ENCODE measurements around the gene CEP89.
"Not testable (repeated sequence)": the region's sequence is repeated elsewhere in the genome, so short reads cannot be mapped to it uniquely, and the experiment has no call there.

The CEP89 gene

GRCh38 chr19:32945260-32945659, 26.5 kb downstream of the CEP89 start:
- DNase-seq, result no peak

- DNase-seq, result not testable (repeated sequence)
These were observed 30.5 kb downstream of the CEP89 start for GRCh38 chr19:32941273-32941672.

GRCh38 chr19:32936065-32936464, 35.7 kb downstream of the CEP89 start:
- DNase-seq, result no peak

- DNase-seq, result no peak
These were observed 36.1 kb downstream of the CEP89 start for GRCh38 chr19:32935629-32936028.

- DNase-seq, result no peak
These were observed 38.2 kb downstream of the CEP89 start for GRCh38 chr19:32933571-32933970.

GRCh38 chr19:32930567-32930966, 41.2 kb downstream of the CEP89 start:
- no peak for DNase-seq

GRCh38 chr19:32928806-32929205, 43.0 kb downstream of the CEP89 start:
- DNase-seq, result peak; percentile 69

GRCh38 chr19:32924200-32924599, 47.6 kb downstream of the CEP89 start:
- DNase-seq, result no peak

GRCh38 chr19:32921624-32922023, 50.1 kb downstream of the CEP89 start:
- DNase-seq, result no peak

- DNase-seq, result no peak
These were observed 52.4 kb downstream of the CEP89 start for GRCh38 chr19:32919365-32919764.

GRCh38 chr19:32917616-32917996, 54.2 kb downstream of the CEP89 start:
- DNase-seq, result no peak

GRCh38 chr19:32916969-32917615, 54.7 kb downstream of the CEP89 start:
- no peak for DNase-seq

GRCh38 chr19:32914879-32915660, 56.7 kb downstream of the CEP89 start:
- DNase-seq, result no peak

- DNase-seq, result no peak
These were observed 60.3 kb downstream of the CEP89 start for GRCh38 chr19:32911467-32911866.

GRCh38 chr19:32910874-32911273, 60.9 kb downstream of the CEP89 start:
- no peak for DNase-seq

GRCh38 chr19:32910094-32910493, 61.7 kb downstream of the CEP89 start:
- DNase-seq, result no peak

GRCh38 chr19:32909257-32909656, 62.5 kb downstream of the CEP89 start:
- DNase-seq, result no peak

GRCh38 chr19:32908641-32909190, 63.0 kb downstream of the CEP89 start:
- no peak for DNase-seq

GRCh38 chr19:32902448-32902847, 69.3 kb downstream of the CEP89 start:
- no peak for DNase-seq

GRCh38 chr19:32901504-32902161, 70.1 kb downstream of the CEP89 start:
- DNase-seq, result no peak

- no peak for DNase-seq
These were observed 75.1 kb downstream of the CEP89 start for GRCh38 chr19:32896516-32897214.

- DNase-seq, result no peak
These were observed 76.4 kb downstream of the CEP89 start for GRCh38 chr19:32895384-32895783.

- DNase-seq, result no peak
These were observed 80.1 kb downstream of the CEP89 start for GRCh38 chr19:32891609-32892008.
